Gastrocnemius medialis (tissue), 4 donors: ENCODE results near the gene KRTAP1-5. TPM values are rescaled to one million over a fixed set of nuclear protein-coding genes. Genes with fewer than 3 reads are reported as not detected.

ENCODE experiments used
- ATAC-seq, 2 donors: fragments of 150-250 bp; one replicate each; pipeline ENCODE4 v1.9.1; 2016
- DNase-seq, 2 donors: peaks; one replicate each; pipeline ENCODE4 v3.0.0-alpha.2; 2019
- H3K27ac ChIP-seq, 4 donors: fragments of 200-600 bp; sonication (generic); 1 replicate in 1 of 4; 2 replicates in 3 of 4; pipeline ENCODE4 v1.5.1; 2016 to 2018; ENCODE audit warnings: mild to moderate bottlenecking in 2 of 4, moderate library complexity in 1 of 4
- H3K27me3 ChIP-seq, 3 donors: fragments of 200-600 bp; sonication (generic) in 2 of 3; 1 replicate in 1 of 3; 2 replicates in 2 of 3; pipeline versions ENCODE4 v1.5.1 to v1.6.0; 2016 to 2019; ENCODE audit warnings: mild to moderate bottlenecking in 1 of 3, moderate library complexity in 1 of 3
- H3K36me3 ChIP-seq, 2 donors: fragments of 200-600 bp; sonication (generic) in 1 of 2; one replicate each; pipeline ENCODE4 v1.5.1; 2017 to 2018
- H3K4me1 ChIP-seq, 2 donors: fragments of 200-600 bp; sonication (generic) in 1 of 2; one replicate each; pipeline ENCODE4 v1.5.1; 2016 to 2017; ENCODE audit warnings: mild to moderate bottlenecking in 2 of 2
- H3K4me3 ChIP-seq, 4 donors: fragments of 200-600 bp; sonication (generic) in 3 of 4; 1 replicate in 1 of 4; 2 replicates in 3 of 4; pipeline ENCODE4 v1.5.1; 2016 to 2019; ENCODE audit warnings: mild to moderate bottlenecking in 2 of 4
- H3K9me3 ChIP-seq, 3 donors: fragments of 200-600 bp; sonication (generic) in 2 of 3; 1 replicate in 1 of 3; 2 replicates in 2 of 3; pipeline ENCODE4 v1.5.1; 2016 to 2019
- POLR2A ChIP-seq, 2 donors: fragments of 450-650 bp; IDR thresholded peaks; one replicate each; pipeline ENCODE4 v1.6.1; 2017; ENCODE audit warnings: antibody characterized with exemption in 2 of 2, mild to moderate bottlenecking in 2 of 2, moderate library complexity in 2 of 2
- in situ Hi-C, 4 donors: fragments of 200-750 bp; cut with MboI; loops; one replicate each; pipeline versions ENCODE4 v1.15.0 to v1.8.0; 2017; ENCODE audit warnings: low sequenced_read_pairs in 4 of 4
- intact Hi-C: fragments of 100-400 bp; cut with DNase I; formaldehyde crosslinking; loops from one replicate; pipeline ENCODE4 v1.15.1; 2023; ENCODE audit warnings: low total_unique reads
- total RNA-seq, 4 donors: library from RNA; depleted of rRNA; stranded (reverse); fragments of >200 nt; gene quantifications; one replicate each; pipeline versions ENCODE4 v1.1.0 to v1.2.3, GENCODE V29; 2016
- TF ChIP-seq, protein P1 (sequence below), 5 experiments: fragments of 450-650 bp in 3 of 5; fragments of 200-600 bp in 2 of 5; sonication (generic) in 2 of 5; IDR thresholded peaks in 4 of 5; conservative IDR thresholded peaks in 1 of 5; 1 replicate in 4 of 5; 2 replicates in 1 of 5; pipeline ENCODE4 v1.5.1; 2016 to 2019; ENCODE audit warnings: antibody characterized with exemption in 5 of 5, mild to moderate bottlenecking in 3 of 5, moderate library complexity in 3 of 5

The KRTAP1-5 gene
- total RNA-seq, 4 donors from 2014 or later, result not detected

DNA sequence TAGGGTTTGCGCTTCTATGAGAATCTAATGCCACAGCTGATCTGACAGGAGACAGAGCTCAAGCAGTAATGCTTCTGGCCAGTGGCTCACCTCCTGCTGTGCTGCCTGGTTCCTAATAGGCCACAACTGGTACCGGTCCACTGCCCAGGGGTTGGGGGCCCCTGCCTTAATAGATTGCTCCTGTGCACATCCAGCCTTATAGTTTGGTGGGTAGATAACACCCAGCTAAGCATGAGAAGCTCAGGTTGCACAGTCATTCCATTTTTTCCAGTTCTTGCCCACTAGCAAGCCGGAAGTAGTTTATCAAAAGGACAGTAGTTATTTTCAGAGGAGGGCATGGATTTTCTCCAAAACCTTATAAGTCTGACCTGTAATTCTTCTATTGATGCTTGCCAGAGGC lies 7.6 kb downstream of the KRTAP1-5 start:
- Histone ChIP-seq H3K4me1 (no peaks in the 10 kb centered on the region), H3K9me3 (no peaks in the 10 kb centered on the region), H3K27ac (no peak overlapping the region), H3K36me3 (no peaks in the 10 kb centered on the region), H3K4me3 (no peak overlapping the region), H3K27me3 (no peaks in the 10 kb centered on the region)
- intact Hi-C loops (no loop called here), in situ Hi-C loops (no loop called here)
- ATAC-seq, result no peak
- DNase-seq, result no peak
- TF ChIP-seq, protein P1, sequence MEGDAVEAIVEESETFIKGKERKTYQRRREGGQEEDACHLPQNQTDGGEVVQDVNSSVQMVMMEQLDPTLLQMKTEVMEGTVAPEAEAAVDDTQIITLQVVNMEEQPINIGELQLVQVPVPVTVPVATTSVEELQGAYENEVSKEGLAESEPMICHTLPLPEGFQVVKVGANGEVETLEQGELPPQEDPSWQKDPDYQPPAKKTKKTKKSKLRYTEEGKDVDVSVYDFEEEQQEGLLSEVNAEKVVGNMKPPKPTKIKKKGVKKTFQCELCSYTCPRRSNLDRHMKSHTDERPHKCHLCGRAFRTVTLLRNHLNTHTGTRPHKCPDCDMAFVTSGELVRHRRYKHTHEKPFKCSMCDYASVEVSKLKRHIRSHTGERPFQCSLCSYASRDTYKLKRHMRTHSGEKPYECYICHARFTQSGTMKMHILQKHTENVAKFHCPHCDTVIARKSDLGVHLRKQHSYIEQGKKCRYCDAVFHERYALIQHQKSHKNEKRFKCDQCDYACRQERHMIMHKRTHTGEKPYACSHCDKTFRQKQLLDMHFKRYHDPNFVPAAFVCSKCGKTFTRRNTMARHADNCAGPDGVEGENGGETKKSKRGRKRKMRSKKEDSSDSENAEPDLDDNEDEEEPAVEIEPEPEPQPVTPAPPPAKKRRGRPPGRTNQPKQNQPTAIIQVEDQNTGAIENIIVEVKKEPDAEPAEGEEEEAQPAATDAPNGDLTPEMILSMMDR (IDR thresholded peaks at IDR 0.05 in 4 of 5, conservative IDR thresholded peaks at IDR 0.05 in 1 of 5), result no peak
- no peak for TF ChIP-seq POLR2A (IDR thresholded peaks at IDR 0.05)

DNA sequence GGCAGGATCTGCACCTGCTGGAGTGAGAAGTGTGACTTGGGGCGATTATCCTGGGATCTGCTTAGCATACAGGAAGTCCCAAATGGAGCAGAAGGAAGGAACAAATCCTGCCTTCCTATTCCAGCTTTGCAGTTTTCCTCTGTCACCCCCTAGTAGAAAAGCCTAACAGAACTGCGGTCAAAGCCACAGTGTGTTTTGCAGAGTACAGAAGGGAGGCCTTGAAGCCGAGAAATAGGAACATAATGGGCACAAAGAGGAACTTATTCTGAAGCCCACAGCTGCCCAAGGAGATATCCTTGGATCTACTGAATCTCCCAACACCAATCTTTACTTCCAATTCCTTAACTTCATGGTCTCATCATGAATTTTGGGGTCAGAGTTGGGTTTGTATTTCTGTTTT lies 8.5 kb downstream of the KRTAP1-5 start:
- in situ Hi-C loops, result no loop called here
- Histone ChIP-seq H3K4me3 (no peak overlapping the region), H3K36me3 (no peaks in the 10 kb centered on the region), H3K9me3 (no peaks in the 10 kb centered on the region), H3K27ac (no peak overlapping the region), H3K4me1 (peaks cover 2 to 3% of the 10 kb centered on the region in 2 donors), H3K27me3 (no peaks in the 10 kb centered on the region)
- DNase-seq (no peak), ATAC-seq (no peak)
- TF ChIP-seq POLR2A (IDR thresholded peaks at IDR 0.05), result no peak
- TF ChIP-seq, protein P1 (IDR thresholded peaks at IDR 0.05 in 4 of 5, conservative IDR thresholded peaks at IDR 0.05 in 1 of 5), result no peak
- intact Hi-C loops, result no loop called here

GRCh38 chr17:41016578-41017215 lies 10.3 kb downstream of the KRTAP1-5 start:
- in situ Hi-C loops (no loop called here), intact Hi-C loops (no loop called here)
- Histone ChIP-seq H3K9me3 (no peaks in the 10 kb centered on the region), H3K4me3 (no peak overlapping the region), H3K27ac (no peak overlapping the region), H3K27me3 (no peaks in the 10 kb centered on the region), H3K4me1 (peaks cover 7 to 8% of the 10 kb centered on the region in 2 donors), H3K36me3 (no peaks in the 10 kb centered on the region)
- no peak for TF ChIP-seq POLR2A (IDR thresholded peaks at IDR 0.05)
- TF ChIP-seq, protein P1 (IDR thresholded peaks at IDR 0.05 in 4 of 5, conservative IDR thresholded peaks at IDR 0.05 in 1 of 5), result no peak
- DNase-seq (no peak), ATAC-seq (no peak)

DNA sequence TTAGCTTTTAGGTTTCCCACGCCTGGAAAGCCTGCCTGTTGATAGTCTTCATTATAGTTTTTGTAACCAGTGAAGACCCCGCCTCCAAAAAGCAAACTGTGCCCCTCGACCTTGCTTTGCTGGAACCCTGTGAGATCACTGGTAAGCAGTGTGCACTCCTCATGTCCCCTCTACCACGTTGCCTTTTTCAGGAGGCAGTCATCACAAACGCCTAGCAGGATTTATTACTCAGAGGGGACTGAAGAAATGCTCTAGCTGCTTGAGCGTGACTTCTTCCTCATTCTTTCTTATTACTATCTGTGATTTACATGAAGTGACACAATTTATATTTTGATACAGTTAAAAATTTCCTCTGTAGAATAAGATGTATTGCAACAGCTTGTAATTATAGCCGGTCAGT lies 11.6 kb downstream of the KRTAP1-5 start:
- no peak for DNase-seq
- no peak for ATAC-seq
- Histone ChIP-seq H3K27ac (no peak overlapping the region), H3K4me1 (peaks cover 7 to 8% of the 10 kb centered on the region in 2 donors), H3K4me3 (no peak overlapping the region), H3K9me3 (no peaks in the 10 kb centered on the region), H3K27me3 (no peaks in the 10 kb centered on the region), H3K36me3 (no peaks in the 10 kb centered on the region)
- in situ Hi-C loops, result no loop called here
- intact Hi-C loops, result no loop called here
- no peak for TF ChIP-seq POLR2A (IDR thresholded peaks at IDR 0.05)
- TF ChIP-seq, protein P1 (IDR thresholded peaks at IDR 0.05 in 4 of 5, conservative IDR thresholded peaks at IDR 0.05 in 1 of 5), result no peak

DNA sequence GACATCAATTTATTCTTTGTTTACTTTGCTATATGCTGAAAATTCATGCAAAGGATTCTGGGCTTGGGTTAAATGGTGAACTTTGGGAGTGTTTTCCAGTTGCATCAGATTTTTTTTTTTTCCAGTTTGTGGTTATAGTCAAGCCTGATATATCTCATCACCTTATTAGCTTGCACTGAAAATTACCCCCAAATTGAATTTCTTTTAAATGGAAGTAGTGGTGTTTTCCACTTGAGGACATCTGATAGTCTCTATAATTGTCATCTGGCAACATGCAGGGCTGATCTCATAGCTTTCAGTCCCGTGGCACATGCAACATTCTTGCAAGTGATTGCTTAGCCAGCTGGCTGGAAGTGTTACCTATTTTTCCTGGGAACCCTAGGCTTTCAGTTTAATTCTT lies 13.4 kb downstream of the KRTAP1-5 start:
- ATAC-seq (peak in 1 of 2 donors; percentile 73), DNase-seq (no peak)
- Histone ChIP-seq H3K27me3 (no peaks in the 10 kb centered on the region), H3K4me1 (peaks cover 7 to 8% of the 10 kb centered on the region in 2 donors), H3K9me3 (no peaks in the 10 kb centered on the region), H3K27ac (no peak overlapping the region), H3K36me3 (no peaks in the 10 kb centered on the region), H3K4me3 (no peak overlapping the region)
- no peak for TF ChIP-seq POLR2A (IDR thresholded peaks at IDR 0.05)
- TF ChIP-seq, protein P1 (IDR thresholded peaks at IDR 0.05 in 4 of 5, conservative IDR thresholded peaks at IDR 0.05 in 1 of 5), result no peak
- in situ Hi-C loops (no loop called here), intact Hi-C loops (no loop called here)
